GM12892 (cell line): ENCODE measurements around the gene RASSF4.
"Not testable (repeated sequence)": the region's sequence is repeated elsewhere in the genome, so short reads cannot be mapped to it uniquely, and the experiment has no call there.

Source experiments
- DNase-seq: peaks from one replicate; pipeline ENCODE4 v3.0.0; 2011; ENCODE audit not compliant: insufficient read length
- FAIRE-seq: peaks from 2 replicates; lab custom pipeline; 2011; peaks lifted over from hg19 to GRCh38; lab: Jason Lieb, UNC
- POLR2A ChIP-seq: IDR thresholded peaks from 2 replicates; pipeline ENCODE4 v1.6.1; 2011; ENCODE audit warnings: low read depth, low read length, control low read depth
- POLR2AphosphoS5 ChIP-seq: IDR thresholded peaks from 2 replicates; pipeline ENCODE4 v1.6.1; 2011; ENCODE audit warnings: low read depth, low read length, control low read depth
- TAF1 ChIP-seq: IDR thresholded peaks from 2 replicates; pipeline ENCODE4 v1.6.1; 2011; ENCODE audit warnings: low read depth, mild to moderate bottlenecking, control low read depth, low read length, borderline replicate concordance

RASSF4 gene

GRCh38 chr10:45008524-45009161 is 49.0 kb downstream of the RASSF4 start:
- TF ChIP-seq TAF1 (no peak), POLR2A (no peak), POLR2AphosphoS5 (no peak)
- FAIRE-seq (peak; percentile 84), DNase-seq (no peak)

DNA sequence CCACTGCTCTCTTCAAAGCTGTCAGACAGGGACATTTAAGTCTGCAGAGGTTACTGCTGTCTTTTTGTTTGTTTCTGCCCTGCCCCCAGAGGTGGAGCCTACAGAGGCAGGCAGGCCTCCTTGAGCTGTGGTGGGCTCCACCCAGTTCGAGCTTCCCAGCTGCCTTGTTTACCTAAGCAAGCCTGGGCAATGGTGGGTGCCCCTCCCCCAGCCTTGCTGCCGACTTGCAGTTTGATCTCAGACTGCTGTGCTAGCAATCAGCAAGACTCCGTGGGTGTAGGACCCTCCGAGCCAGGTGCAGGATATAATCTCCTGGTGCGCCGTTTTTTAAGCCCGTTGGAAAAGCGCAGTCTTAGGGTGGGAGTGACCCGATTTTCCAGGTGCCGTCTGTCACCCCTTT is 55.0 kb downstream of the RASSF4 start:
- not testable (repeated sequence) for FAIRE-seq, DNase-seq

- FAIRE-seq (no peak), DNase-seq (no peak)
- TF ChIP-seq TAF1 = no peak
- TF ChIP-seq POLR2AphosphoS5 = no peak
- TF ChIP-seq POLR2A = no peak
These were observed 56.0 kb downstream of the RASSF4 start for GRCh38 chr10:45015590-45015989.

- DNase-seq (no peak), FAIRE-seq (no peak)
- TF ChIP-seq POLR2A = no peak
- no peak for TF ChIP-seq TAF1
- TF ChIP-seq POLR2AphosphoS5 = no peak
These were observed 63.8 kb downstream of the RASSF4 start for GRCh38 chr10:45023426-45023825.

DNA sequence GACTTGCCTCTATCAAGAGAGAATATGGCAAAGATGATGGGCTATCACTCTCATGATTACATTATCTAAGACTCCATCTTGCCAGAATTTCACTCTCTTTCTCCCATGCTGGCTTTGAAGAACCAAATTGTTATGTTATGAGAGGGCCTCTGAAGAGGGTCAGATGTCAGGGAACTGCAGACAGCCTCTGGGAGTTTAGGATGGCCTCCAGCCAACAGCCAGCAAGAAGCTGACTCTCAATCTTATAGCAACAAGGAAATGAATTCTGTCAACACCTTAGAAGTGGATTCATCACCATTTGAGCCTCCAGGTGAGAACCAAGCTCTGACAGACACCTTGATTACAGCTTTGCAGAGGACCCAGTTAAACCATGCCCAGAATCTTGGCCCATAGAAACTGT is 74.7 kb downstream of the RASSF4 start:
- no peak for FAIRE-seq
- DNase-seq = no peak

DNA sequence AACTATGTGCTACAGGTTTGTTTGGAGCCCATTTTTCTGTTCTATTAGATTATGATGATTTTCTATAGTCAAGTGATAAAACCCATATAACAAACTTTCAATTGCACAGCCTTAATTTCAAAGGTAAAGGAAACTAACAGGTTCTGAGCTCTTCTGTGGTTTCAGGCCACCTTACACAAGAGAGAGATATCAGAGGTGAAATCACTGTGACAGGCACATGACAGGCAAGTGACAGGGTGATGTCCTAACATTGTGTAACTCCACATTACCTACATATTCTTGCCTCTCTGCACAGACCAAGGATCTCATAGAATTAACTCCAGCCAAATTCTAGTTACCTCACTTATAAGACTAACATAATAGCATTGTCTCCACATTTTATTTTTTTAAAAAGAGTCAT is 76.1 kb downstream of the RASSF4 start:
- DNase-seq = no peak
- TF ChIP-seq POLR2A (no peak), POLR2AphosphoS5 (no peak), TAF1 (no peak)
- no peak for FAIRE-seq

More for the DNA sequence above, 74.7 kb downstream of the RASSF4 start:
- no peak for TF ChIP-seq TAF1
- TF ChIP-seq POLR2A = no peak
- TF ChIP-seq POLR2AphosphoS5 = no peak

DNA sequence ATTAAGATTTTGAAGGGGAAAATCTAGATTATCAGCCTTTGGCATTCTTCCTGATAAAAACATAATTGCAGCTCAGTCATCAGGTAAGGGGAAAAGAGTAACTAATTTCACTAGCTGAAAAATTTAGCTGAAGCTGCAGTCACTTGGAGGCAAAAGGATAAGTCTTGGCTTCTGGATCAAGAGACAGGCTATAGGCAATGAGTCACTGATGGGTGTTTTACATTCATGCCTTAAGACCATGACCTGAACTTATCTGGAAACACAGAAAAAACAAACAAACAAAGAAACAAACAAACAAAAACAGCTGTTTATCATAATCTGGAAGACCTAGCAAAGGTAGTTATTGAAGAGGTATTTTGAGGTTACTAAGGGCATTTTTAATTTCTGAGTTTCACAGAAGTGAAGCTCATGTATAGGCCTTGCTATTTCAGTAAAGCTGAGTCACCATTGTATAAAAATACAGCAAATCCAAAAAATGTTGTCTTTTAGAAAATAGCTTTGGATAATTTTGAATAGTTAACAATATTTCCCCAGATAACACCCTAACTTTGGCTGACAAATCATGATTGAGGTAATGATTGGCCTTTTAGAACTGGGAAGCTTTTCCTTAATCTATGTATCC is 81.4 kb downstream of the RASSF4 start:
- no peak for TF ChIP-seq POLR2A
- TF ChIP-seq TAF1 = no peak
- TF ChIP-seq POLR2AphosphoS5 = no peak
- FAIRE-seq = no peak
- no peak for DNase-seq

GRCh38 chr10:45044290-45044689 is 84.7 kb downstream of the RASSF4 start:
- no peak for DNase-seq
- FAIRE-seq = no peak
- TF ChIP-seq POLR2AphosphoS5 (no peak), TAF1 (no peak)
